A549 treated with CORT108297 at 1 μM for 4 hours (cell line): ENCODE data around the gene METTL2A. TPM values are rescaled to one million over a fixed set of nuclear protein-coding genes. Genes with fewer than 3 reads are reported as not detected.

Experiments used
- total RNA-seq: library from RNA; stranded (reverse); fragments of 200-300 nt; extraction: Qiagen RNA extraction; gene quantifications from 5 replicates; pipeline ENCODE4 v1.2.3, GENCODE V29; 2022

METTL2A gene, protein sequence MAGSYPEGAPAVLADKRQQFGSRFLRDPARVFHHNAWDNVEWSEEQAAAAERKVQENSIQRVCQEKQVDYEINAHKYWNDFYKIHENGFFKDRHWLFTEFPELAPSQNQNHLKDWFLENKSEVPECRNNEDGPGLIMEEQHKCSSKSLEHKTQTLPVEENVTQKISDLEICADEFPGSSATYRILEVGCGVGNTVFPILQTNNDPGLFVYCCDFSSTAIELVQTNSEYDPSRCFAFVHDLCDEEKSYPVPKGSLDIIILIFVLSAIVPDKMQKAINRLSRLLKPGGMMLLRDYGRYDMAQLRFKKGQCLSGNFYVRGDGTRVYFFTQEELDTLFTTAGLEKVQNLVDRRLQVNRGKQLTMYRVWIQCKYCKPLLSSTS
- total RNA-seq = 28.2 to 30.2 TPM (median 30.0 TPM) in 5 replicates

DNA sequence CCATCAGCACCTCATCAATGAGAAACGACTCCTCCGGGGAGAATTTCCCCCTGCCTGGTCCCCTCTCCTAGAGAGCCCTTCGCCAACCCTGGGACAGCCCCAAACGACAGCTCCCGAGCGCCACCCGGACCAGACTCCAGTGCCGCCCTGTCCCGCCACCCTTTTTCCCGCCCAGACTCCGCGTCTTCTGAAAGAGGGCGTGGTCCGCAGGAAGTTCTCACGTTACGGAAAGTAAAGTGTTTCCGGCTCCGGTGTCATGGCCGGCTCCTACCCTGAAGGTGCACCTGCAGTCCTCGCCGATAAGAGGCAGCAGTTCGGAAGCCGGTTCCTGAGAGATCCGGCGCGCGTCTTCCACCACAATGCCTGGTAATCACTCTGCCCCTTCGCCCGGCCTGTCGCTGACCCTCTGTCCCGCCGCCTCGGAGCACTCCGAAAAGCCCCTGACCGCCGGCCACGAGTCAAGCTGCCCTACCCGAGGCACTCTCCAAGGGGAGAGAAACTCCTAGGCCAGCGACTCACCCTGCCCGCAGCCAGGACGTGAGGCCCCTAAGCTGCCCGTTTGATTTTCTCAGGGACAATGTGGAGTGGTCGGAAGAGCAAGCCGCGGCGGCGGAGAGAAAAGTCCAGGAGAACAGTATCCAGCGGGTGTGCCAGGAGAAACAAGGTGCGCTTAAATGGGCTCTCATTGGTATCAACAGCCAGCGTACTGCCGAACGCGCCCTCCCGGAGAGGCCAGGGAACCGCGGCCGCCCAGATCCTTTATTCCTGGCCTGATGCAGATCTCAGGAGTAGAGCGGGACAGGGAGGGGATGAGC lies at the start of gene METTL2A:
METTL2A (plus strand) TSS at position 251 of the 815 bp plus-strand sequence; CDS start at position 257, 6 bp downstream.

DNA sequence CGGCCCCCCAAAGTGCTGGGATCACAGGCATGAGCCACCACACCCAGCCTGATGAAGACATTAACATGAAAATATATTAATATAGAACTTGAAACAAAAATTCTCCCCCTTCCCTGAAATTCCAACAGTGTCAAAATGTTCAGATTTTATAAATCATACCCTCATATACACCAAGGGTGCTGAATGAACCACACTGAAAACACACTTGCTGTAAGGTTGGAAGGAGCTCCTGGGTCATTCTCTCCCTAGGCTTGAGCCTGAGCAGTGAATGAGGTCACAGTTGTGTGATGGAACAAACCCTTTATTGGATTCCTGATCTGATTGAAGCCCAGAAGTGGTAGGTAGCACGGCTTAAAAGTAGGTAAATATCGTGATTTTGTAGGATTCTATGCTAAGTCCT lies 43.4 kb upstream of the METTL2A start, which contains the start of gene EFCAB3:
EFCAB3 (plus strand) TSS at position 301 of the 400 bp plus-strand sequence. CDS start 2,427 bp downstream, outside the sequence.

DNA sequence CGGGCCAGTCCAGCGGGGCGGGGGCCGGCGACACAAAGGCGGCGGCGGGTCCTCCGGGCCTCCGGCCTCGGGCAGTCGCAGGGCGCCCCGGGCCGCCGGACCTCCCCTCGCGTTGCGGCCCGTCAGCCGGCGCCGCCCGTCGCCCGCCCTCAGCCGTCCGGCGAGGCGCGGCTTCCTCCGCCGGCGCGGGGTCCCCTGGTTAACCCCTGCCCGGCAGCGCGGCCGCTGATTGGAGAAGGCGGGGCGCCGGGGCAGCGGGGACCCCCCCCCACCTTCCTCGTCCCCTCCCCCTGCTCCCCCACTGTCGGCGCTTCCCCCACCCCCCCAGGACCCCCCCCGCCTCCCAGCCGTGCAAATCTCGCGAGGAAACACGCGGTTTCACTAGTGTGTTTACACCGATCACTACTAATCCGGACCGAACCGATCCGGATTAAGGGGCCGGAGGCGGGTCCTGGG lies 54.8 kb downstream of the METTL2A start, which contains the start of gene TLK2:
TLK2 (plus strand) TSS at position 402 of the 456 bp plus-strand sequence. CDS start 2,301 bp downstream, outside the sequence.

Other genes with a start within 250 kb of the METTL2A start
- gene EFCAB3, start 43.3 kb upstream of the METTL2A start, total RNA-seq = not detected in 5 replicates
- 27.9 to 40.4 TPM (median 33.7 TPM) in 5 replicates for gene TLK2, start 54.9 kb downstream of the METTL2A start, total RNA-seq
- 36.8 to 65.7 TPM (median 56.0 TPM) in 5 replicates for gene MRC2, start 203.8 kb downstream of the METTL2A start, total RNA-seq